ENCODE results near the gene RCAN2. TPM values are rescaled to one million over a fixed set of nuclear protein-coding genes. Genes with fewer than 3 reads are reported as not detected.
"Not testable (repeated sequence)": the region's sequence is repeated elsewhere in the genome, so short reads cannot be mapped to it uniquely, and the experiment has no call there.

The RCAN2 gene
- total and polyA plus RNA-seq, 11 donors: 86.4 to 331 (median 311) TPM

- 70 to 90% (median 82%) methylated on average over 2 of the region's 2 CpGs for WGBS, 4 donors
- H3K27me3 ChIP-seq: no peaks in the 10 kb centered on the region
- TF ChIP-seq, protein P1, sequence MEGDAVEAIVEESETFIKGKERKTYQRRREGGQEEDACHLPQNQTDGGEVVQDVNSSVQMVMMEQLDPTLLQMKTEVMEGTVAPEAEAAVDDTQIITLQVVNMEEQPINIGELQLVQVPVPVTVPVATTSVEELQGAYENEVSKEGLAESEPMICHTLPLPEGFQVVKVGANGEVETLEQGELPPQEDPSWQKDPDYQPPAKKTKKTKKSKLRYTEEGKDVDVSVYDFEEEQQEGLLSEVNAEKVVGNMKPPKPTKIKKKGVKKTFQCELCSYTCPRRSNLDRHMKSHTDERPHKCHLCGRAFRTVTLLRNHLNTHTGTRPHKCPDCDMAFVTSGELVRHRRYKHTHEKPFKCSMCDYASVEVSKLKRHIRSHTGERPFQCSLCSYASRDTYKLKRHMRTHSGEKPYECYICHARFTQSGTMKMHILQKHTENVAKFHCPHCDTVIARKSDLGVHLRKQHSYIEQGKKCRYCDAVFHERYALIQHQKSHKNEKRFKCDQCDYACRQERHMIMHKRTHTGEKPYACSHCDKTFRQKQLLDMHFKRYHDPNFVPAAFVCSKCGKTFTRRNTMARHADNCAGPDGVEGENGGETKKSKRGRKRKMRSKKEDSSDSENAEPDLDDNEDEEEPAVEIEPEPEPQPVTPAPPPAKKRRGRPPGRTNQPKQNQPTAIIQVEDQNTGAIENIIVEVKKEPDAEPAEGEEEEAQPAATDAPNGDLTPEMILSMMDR (IDR thresholded peaks at IDR 0.05): no peak
- TF ChIP-seq POLR2A (IDR thresholded peaks at IDR 0.05): no peak
- DNase-seq (no peak), ATAC-seq (peak in 2 of 4 donors; percentile 10 to 46)
- no peaks in the 10 kb centered on the region for H3K9me3 ChIP-seq
- H3K27ac ChIP-seq: no peak overlapping the region
- intact Hi-C loops (cut with DNase I): no loop called here
- H3K36me3 ChIP-seq: no peaks in the 10 kb centered on the region
- no peak overlapping the region for H3K4me3 ChIP-seq
- H3K4me1 ChIP-seq: peaks cover 0 to 17% (median 2%) of the 10 kb centered on the region in 12 donors
These were observed 153.1 kb downstream of the RCAN2 start for GRCh38 chr6:46338131-46338530.

DNA sequence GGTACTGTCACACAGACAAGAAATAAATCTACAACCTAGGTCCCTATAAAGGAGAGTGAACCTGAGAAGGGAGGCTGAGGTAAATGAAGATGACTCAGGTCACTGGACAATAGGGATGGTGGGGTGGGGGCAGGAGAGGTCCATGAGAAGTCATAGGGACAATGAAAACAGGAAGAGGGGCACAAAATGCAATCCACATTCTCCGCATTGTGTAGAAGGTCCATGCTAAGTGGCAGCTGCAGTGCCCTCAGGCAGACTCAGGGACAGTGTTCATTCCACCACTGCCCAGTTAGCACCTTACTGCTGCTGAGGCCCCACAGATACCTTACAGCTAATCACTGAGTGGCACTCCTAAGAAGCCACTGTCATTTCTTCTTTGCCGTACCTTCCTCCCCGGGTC, 156.8 kb downstream of the RCAN2 start:
- Histone ChIP-seq H3K36me3 (no peaks in the 10 kb centered on the region), H3K4me1 (peaks cover 0 to 22% (median 4%) of the 10 kb centered on the region in 12 donors), H3K27ac (no peak overlapping the region), H3K9me3 (no peaks in the 10 kb centered on the region), H3K4me3 (no peak overlapping the region), H3K27me3 (no peaks in the 10 kb centered on the region)
- intact Hi-C loops (cut with DNase I): no loop called here
- 95 to 97% (median 96%) methylated on average over 3 of the region's 3 CpGs for WGBS, 4 donors
- TF ChIP-seq POLR2A (IDR thresholded peaks at IDR 0.05): no peak
- TF ChIP-seq, protein P1 (IDR thresholded peaks at IDR 0.05): no peak
- no peak for DNase-seq
- ATAC-seq: peak in 1 of 4 donors; percentile 16

- DNase-seq (no peak), ATAC-seq (no peak)
- H3K4me3 ChIP-seq: no peak overlapping the region
- no peaks in the 10 kb centered on the region for H3K9me3 ChIP-seq
- intact Hi-C loops (cut with DNase I): no loop called here
- H3K36me3 ChIP-seq: no peaks in the 10 kb centered on the region
- peaks cover 0 to 31% (median 7%) of the 10 kb centered on the region in 12 donors for H3K4me1 ChIP-seq
- TF ChIP-seq POLR2A (IDR thresholded peaks at IDR 0.05): no peak
- TF ChIP-seq, protein P1 (IDR thresholded peaks at IDR 0.05): no peak
- H3K27ac ChIP-seq: no peak overlapping the region
- no peaks in the 10 kb centered on the region for H3K27me3 ChIP-seq
- 96 to 97% (median 96%) methylated on average over 1 of the region's 1 CpG for whole genome bisulfite sequencing, 4 donors
These were observed 157.8 kb downstream of the RCAN2 start for GRCh38 chr6:46333481-46333880.

DNA sequence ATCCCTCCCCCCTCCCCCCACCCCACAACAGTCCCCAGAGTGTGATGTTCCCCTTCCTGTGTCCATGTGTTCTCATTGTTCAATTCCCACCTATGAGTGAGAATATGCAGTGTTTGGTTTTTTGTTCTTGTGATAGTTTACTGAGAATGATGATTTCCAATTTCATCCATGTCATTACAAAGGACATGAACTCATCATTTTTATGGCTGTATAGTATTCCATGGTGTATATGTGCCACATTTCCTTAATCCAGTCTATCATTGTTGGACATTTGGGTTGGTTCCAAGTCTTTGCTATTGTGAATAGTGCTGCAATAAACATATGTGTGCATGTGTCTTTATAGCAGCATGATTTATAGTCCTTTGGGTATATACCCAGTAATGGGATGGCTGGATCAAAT, 158.8 kb downstream of the RCAN2 start:
- H3K4me3 ChIP-seq; H3K27ac ChIP-seq; DNase-seq; ATAC-seq; H3K36me3 ChIP-seq; H3K27me3 ChIP-seq; H3K9me3 ChIP-seq; intact Hi-C loops (cut with DNase I): not testable (repeated sequence)
- H3K4me1 ChIP-seq: peaks cover 0 to 36% (median 11%) of the 10 kb centered on the region in 12 donors

- Histone ChIP-seq H3K27ac (no peak overlapping the region), H3K27me3 (no peaks in the 10 kb centered on the region), H3K4me1 (peaks cover 0 to 36% (median 13%) of the 10 kb centered on the region in 12 donors), H3K4me3 (no peak overlapping the region), H3K36me3 (no peaks in the 10 kb centered on the region), H3K9me3 (no peaks in the 10 kb centered on the region)
- DNase-seq (no peak), ATAC-seq (no peak)
- no peak for TF ChIP-seq POLR2A (IDR thresholded peaks at IDR 0.05)
- TF ChIP-seq, protein P1 (IDR thresholded peaks at IDR 0.05): no peak
- intact Hi-C loops (cut with DNase I): no loop called here
These were observed 159.8 kb downstream of the RCAN2 start for GRCh38 chr6:46331461-46331860.

Data from heart left ventricle (tissue), 16 donors.